ENCODE measurements around the gene FRMD3. TPM values are rescaled to one million over a fixed set of nuclear protein-coding genes. Genes with fewer than 3 reads are reported as not detected.

FRMD3 gene
- total and polyA plus RNA-seq, 7 donors, result 5.9 to 27.4 (median 8.3) TPM

DNA sequence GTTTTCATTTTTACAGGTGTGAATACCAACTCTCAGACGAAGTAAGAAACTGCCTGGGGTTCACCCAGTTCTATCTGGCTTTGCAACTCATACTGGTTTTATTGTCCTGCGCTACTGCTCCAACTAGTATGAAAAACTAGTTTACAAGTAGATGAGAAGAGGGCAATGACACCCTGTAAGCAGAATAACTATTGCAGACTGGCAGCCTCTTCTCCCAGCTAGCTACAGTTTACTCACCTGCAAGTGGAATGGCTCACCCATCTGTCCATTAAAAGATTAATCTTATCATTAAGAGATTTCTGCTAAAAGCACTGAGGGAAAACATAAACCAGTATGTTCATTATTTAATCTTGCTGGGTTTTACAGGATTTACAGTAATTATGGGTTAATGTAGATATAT lies 113.4 kb downstream of the FRMD3 start:
- no peak overlapping the region for H3K27ac ChIP-seq
- H3K27me3 ChIP-seq, result no peaks in the 10 kb centered on the region
- WGBS, 2 donors, result 24 to 86% methylated on average over 2 of the region's 2 CpGs
- H3K9me3 ChIP-seq, result no peaks in the 10 kb centered on the region
- intact Hi-C loops (cut with DNase I), result no loop called here
- peaks cover 0 to 5% (median 0%) of the 10 kb centered on the region in 4 donors for H3K4me1 ChIP-seq
- no peak for DNase-seq
- H3K36me3 ChIP-seq, result no peaks in the 10 kb centered on the region
- no peak overlapping the region for H3K4me3 ChIP-seq
- no peak for TF ChIP-seq POLR2AphosphoS5 (IDR thresholded peaks at IDR 0.05)
- no peak for TF ChIP-seq EP300 (IDR thresholded peaks at IDR 0.05)
- no peak for TF ChIP-seq POLR2A (IDR thresholded peaks at IDR 0.05)
- TF ChIP-seq, protein P1, sequence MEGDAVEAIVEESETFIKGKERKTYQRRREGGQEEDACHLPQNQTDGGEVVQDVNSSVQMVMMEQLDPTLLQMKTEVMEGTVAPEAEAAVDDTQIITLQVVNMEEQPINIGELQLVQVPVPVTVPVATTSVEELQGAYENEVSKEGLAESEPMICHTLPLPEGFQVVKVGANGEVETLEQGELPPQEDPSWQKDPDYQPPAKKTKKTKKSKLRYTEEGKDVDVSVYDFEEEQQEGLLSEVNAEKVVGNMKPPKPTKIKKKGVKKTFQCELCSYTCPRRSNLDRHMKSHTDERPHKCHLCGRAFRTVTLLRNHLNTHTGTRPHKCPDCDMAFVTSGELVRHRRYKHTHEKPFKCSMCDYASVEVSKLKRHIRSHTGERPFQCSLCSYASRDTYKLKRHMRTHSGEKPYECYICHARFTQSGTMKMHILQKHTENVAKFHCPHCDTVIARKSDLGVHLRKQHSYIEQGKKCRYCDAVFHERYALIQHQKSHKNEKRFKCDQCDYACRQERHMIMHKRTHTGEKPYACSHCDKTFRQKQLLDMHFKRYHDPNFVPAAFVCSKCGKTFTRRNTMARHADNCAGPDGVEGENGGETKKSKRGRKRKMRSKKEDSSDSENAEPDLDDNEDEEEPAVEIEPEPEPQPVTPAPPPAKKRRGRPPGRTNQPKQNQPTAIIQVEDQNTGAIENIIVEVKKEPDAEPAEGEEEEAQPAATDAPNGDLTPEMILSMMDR (IDR thresholded peaks at IDR 0.05), result no peak

DNA sequence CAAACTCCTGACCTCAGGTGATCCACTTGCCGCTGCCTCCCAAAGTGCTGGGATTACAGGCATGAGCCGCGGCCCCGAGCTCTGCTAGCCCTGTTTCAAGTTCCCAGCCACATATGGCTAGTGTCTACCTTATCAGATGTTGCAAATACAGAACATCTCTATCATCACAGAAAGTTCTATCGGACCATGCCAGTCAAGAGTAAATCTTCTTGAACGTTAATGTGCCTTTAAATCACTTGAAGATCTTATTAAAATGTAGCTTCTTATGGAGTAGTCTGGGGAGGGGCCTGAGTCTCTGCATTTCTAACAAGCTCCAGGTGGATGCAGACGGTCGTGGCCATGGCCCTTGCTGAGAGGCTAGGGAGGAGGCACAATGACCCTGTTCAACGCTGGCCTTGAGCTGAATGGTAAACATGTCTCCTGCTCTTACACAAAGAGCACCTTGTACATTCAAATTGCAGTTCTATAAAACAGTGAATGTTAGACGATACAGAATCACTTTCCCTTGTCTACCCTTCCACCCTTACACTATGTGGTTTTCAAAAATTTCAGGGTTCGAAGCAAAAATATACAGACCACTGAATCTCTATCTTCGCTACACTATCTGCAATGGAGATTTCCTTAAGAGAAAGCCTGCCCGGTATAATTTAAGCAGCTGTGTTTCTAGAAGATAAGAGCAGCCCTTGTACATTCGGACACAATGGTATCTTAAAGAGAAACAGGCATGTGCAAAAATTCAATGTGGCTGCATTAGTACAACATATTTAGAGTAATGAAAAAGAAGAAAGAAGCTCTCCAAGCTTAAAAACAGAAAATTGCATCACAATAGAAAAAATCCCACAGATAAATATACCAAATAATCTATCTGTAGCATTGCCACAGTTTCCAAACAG lies 114.1 kb downstream of the FRMD3 start:
- Histone ChIP-seq H3K9me3 (no peaks in the 10 kb centered on the region), H3K4me1 (peaks cover 0 to 5% (median 0%) of the 10 kb centered on the region in 4 donors), H3K27me3 (no peaks in the 10 kb centered on the region), H3K36me3 (no peaks in the 10 kb centered on the region), H3K4me3 (no peak overlapping the region), H3K27ac (no peak overlapping the region)
- intact Hi-C loops (cut with DNase I), result no loop called here
- no peak for DNase-seq
- TF ChIP-seq, protein P1 (IDR thresholded peaks at IDR 0.05), result no peak
- TF ChIP-seq EP300 (IDR thresholded peaks at IDR 0.05), result no peak
- no peak for TF ChIP-seq POLR2A (IDR thresholded peaks at IDR 0.05)
- TF ChIP-seq POLR2AphosphoS5 (IDR thresholded peaks at IDR 0.05), result no peak
- WGBS, 2 donors, result 44 to 72% methylated on average over 14 of the region's 14 CpGs

DNA sequence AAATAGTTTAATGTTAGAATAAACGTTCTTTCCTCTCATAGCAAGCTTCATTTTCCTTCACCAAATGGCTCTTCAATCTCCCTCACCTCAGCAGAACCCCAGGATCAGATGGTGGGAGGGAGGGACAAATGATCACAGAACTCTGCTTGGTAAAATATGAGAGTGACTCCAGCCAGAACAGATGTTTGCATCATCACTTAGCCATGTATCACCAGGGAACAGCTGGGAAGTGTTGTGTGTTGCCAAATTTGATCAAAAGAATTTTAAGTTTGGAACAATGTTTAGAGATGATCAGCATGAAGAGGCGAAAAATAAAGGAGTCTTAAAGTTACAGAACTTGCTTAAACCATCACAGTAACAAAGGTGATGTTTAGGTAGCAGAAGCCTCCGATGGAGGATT lies 115.7 kb downstream of the FRMD3 start:
- TF ChIP-seq, protein P1 (IDR thresholded peaks at IDR 0.05), result no peak
- TF ChIP-seq POLR2AphosphoS5 (IDR thresholded peaks at IDR 0.05), result peak in 3 of 4 donors; percentile 9 to 61 (median 33)
- H3K27me3 ChIP-seq, result no peaks in the 10 kb centered on the region
- peaks cover 0 to 5% (median 0%) of the 10 kb centered on the region in 4 donors for H3K4me1 ChIP-seq
- H3K4me3 ChIP-seq, result no peak overlapping the region
- 80 to 84% methylated on average over 3 of the region's 3 CpGs for WGBS, 2 donors
- H3K9me3 ChIP-seq, result no peaks in the 10 kb centered on the region
- peak overlapping the region in 2 of 4 donors; percentile 25 to 30 for H3K27ac ChIP-seq
- intact Hi-C loops (cut with DNase I), result no loop called here
- no peaks in the 10 kb centered on the region for H3K36me3 ChIP-seq
- no peak for DNase-seq

DNA sequence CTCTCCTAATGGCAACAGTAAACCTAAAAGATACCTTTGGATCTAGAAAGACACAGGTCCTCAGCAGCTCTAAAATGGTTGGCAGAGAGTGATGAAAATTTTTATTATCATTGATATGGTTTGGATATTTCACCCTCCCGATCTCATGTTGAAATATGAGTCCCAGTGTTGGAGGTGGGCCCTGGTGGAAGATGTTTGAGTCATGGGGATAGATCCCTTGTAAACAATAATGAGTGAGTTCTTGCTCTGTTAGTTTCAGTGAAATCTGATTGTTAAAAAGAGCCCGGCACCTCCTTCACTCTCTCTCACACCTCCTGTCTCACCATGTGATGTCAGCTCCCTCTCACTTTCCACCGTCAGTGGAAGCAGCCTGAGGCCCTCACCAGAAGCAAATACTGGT lies 117.7 kb downstream of the FRMD3 start:
- Histone ChIP-seq H3K36me3 (no peaks in the 10 kb centered on the region), H3K4me1 (no peaks in the 10 kb centered on the region), H3K4me3 (no peak overlapping the region), H3K27me3 (no peaks in the 10 kb centered on the region), H3K27ac (no peak overlapping the region), H3K9me3 (no peaks in the 10 kb centered on the region)
- no peak for DNase-seq
- intact Hi-C loops (cut with DNase I), result no loop called here
- TF ChIP-seq EP300 (IDR thresholded peaks at IDR 0.05) (no peak), POLR2AphosphoS5 (IDR thresholded peaks at IDR 0.05) (no peak), POLR2A (IDR thresholded peaks at IDR 0.05) (no peak)
- TF ChIP-seq, protein P1 (IDR thresholded peaks at IDR 0.05), result no peak
- 90 to 94% methylated on average over 3 of the region's 3 CpGs for WGBS, 2 donors
